DMS79 (cell line): ENCODE measurements around the gene CAPG.
"Not testable (repeated sequence)": the region's sequence is repeated elsewhere in the genome, so short reads cannot be mapped to it uniquely, and the experiment has no call there.

Source experiments
- DNase-seq: peaks from one replicate; lab custom pipeline; 2025; lab: John Stamatoyannopoulos, UW

Gene CAPG, protein sequence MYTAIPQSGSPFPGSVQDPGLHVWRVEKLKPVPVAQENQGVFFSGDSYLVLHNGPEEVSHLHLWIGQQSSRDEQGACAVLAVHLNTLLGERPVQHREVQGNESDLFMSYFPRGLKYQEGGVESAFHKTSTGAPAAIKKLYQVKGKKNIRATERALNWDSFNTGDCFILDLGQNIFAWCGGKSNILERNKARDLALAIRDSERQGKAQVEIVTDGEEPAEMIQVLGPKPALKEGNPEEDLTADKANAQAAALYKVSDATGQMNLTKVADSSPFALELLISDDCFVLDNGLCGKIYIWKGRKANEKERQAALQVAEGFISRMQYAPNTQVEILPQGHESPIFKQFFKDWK

DNA sequence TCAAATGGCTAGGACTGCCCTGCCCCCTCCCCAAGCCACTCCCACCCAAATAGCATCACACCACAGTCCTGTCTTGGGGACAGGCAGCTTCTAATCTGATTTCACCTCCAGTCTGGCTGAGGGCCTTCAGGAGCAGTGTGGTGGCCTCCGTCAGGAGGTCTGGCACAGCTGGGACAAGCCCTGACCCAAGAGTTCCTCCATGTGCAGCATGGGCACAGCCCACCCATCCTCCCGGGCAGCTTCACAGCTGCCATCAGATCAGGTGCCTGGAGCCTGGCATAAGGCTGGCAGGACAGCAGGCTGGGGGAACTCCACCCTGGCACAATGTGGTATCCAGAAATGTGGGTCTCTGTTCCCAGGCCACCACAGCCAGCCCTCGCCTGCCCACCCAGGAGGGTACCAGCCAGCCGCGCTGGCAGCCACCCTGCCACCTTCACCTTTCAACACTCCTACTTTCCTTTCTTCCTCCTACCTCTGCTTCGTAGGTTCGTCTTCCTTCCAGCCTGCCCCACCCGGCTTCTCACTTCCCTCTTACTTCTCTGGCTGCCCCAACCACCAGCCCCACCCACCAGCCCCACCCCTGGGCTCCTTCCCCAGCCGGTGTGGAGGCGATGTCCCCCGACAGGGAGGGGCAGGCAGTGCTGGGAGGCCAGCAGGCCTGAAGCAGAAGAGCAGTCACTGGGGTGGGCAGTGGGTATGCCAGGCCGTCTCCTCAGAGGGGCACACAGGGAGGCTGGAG, at the start of gene CAPG:
Gene CAPG (minus strand): TSS at position 522 of the 739 bp plus-strand sequence. CDS start 8,221 bp downstream, outside the sequence.
- no peak for DNase-seq

DNA sequence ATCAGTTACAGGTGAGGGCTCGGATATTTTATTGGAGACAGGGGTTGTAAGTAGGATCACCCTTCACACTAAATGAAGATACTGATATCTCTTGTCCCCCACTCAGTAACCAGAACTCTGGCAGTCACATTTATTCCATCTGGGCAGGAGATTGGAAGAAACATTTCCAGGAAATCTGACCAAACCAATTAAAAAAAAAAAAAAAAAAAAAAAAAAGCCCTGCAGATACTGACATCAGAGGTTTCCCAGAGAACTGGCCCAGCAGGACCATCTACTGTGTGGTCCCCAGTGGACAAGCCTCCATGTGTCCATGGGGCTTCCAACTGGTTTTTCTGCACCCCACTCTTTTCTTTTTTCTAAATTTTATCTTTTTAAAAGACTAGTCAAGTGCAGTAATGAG, 49.6 kb upstream of the CAPG start:
- no peak for DNase-seq

DNA sequence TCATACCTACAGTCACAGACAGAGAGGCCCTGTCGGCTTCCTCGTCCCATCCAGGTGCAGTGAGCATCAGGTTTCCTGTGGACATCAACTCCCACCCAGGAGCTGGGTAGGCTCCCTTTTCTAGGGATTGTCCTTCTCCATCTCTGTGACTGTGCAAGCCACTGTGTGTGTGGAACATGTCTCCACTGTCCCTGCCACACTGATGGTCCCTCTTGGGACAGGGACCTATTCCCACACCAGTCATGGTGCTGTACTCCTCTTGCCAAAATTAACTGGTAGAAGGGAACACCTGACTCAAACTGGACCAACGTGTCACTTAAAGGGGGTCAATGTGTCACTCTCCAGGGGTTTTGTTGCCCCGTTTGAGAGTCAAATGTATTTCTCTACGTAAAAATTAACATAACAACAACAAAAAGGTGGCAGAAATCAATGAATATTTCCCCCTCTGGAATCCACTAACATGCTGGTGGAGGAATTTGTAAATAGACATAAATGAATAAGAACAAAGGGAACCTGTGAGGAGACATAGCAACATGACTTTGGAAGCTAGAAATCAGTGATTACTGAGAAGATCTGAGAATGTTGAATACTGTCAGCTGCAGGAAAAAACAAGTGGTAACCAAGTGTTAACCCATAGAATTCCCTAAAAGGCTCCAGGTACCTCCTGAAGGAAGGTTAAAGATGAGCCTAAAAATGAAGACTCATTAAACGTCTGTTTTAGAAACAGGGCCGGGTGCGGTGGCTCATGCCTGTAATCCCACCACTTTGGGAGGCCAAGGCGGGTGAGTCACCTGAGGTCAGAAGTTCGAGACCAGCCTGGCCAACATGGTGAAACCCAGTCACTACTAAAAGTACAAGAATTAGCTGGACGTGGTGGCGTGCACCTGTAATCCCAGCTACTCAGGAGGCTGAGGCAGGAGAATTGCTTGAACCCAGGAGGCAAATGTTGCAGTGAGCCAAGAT, 48.7 kb upstream of the CAPG start:
- no peak for DNase-seq

- no peak for DNase-seq
Observed at GRCh38 chr2:85457877-85458316, 47.7 kb upstream of the CAPG start.

DNA sequence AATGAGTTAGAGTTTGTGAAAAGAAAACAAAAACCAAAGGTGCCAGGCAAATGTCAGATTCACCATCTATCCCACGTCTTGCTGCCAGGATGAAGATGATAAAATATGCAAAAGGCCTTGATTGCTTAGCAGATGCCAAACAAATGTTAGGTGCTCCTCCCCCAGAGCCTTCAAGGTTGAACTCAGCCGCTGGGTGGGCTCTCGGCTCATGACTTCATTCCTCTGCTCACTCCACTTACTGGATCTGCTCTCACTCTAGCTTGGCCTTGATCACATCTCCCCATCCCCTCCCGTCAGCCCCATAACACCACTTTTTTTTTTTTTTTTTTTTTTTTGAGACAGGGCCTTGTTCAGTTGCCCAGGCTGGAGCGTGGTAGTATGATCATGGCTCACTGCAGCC, 46.9 kb upstream of the CAPG start:
- no peak for DNase-seq

- DNase-seq: no peak
Observed at GRCh38 chr2:85455552-85456090, 45.5 kb upstream of the CAPG start.

GRCh38 chr2:85453571-85453970, 43.4 kb upstream of the CAPG start:
- DNase-seq: no peak

GRCh38 chr2:85452237-85452636, 42.1 kb upstream of the CAPG start:
- no peak for DNase-seq

GRCh38 chr2:85449214-85449588, 39.0 kb upstream of the CAPG start:
- DNase-seq: no peak

DNA sequence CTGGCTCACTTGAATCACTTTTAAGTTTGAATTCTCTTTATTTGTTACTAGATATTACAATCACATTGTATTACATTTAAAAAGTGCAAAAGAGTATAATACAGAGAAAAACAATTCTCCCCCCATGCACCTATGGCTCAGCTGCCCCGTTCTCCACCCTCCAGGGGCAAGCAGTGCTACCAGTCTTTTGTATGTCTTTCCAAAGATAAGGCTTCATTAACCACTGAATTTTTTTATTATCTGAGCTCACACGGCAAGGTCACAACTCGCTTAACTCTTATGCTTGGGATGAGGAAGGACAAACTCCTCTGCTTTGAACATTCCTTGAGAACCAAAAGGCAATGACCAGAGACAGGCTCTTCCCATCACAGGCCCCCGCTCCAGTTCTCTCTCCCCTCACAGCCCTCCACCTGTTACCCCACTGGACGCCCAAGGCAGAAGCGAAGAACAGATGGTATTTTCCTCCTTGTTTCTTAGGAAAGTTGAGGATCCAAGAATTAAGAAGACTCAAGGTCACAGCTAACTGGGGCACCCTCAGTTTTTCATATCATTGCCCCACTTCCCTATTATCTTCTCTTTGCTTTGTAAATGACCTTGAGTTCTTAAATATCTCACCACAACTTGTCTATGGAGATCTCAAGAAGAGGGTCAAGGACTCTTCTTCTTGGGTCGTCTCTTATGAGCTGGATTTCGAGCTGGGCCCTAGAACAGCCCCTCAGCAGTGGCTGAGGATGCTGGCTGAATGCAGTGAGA, 38.5 kb upstream of the CAPG start:
- DNase-seq: no peak

DNA sequence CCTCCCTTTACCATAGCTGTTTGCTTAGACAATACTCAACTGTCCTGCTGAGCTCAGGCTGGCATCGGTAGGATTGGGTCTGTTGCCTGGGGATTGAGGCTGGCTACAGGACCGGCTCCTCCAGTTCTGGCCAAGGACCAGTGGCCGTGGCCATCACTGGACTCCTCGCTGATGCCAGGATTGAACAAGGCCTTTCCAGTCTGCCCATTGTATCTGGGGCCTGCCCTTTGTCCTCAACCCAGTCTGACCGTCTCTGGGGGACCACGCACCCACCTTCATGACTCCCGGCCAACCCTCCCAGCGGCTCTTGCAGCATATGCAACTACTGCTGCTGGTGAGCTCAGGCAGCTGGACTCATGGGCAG, 37.0 kb upstream of the CAPG start:
- no peak for DNase-seq

DNA sequence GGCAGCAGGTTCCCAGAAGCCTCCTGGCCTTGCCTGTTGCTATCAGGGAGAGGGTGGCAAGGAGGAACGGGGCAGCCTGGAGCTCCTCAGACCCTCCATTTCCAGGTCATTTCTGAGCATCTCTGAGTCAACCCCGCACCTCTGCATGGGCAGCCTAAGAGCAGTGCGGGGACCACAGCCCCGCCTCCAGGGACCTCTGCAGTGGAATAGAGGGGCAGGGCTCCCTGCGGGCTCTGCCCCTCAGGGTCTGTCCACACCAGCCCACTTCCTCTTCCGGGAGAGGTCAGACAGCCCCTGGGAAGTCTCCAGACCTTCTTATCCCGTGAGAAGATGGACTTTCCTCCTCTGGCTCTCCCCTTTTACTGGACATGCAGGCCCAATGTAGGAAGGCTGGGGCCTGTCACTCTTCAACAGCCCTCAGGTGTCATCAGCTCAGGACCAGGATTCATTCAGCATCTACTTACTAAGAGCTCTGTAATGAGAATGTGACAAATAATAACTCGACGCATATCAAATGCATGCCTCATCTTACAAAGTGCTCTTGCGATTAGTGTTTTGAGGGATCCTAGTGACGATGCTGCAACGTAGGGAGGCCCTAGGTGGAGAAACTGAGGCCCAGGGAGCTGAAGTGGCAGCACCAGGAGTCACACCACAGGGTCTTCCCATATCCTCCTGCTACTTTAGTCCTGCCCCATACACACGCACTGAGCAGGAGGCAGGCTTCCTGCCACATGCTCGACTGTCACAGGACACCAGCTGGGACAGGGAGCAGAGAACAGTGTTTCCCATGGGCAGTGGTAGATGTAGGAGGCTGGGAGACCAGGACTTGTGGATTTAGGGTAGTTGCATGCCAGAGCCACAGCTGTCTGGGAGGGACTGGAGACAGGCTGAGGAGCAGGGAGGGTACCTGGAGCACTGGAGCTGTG, 36.4 kb upstream of the CAPG start:
- no peak for DNase-seq

DNA sequence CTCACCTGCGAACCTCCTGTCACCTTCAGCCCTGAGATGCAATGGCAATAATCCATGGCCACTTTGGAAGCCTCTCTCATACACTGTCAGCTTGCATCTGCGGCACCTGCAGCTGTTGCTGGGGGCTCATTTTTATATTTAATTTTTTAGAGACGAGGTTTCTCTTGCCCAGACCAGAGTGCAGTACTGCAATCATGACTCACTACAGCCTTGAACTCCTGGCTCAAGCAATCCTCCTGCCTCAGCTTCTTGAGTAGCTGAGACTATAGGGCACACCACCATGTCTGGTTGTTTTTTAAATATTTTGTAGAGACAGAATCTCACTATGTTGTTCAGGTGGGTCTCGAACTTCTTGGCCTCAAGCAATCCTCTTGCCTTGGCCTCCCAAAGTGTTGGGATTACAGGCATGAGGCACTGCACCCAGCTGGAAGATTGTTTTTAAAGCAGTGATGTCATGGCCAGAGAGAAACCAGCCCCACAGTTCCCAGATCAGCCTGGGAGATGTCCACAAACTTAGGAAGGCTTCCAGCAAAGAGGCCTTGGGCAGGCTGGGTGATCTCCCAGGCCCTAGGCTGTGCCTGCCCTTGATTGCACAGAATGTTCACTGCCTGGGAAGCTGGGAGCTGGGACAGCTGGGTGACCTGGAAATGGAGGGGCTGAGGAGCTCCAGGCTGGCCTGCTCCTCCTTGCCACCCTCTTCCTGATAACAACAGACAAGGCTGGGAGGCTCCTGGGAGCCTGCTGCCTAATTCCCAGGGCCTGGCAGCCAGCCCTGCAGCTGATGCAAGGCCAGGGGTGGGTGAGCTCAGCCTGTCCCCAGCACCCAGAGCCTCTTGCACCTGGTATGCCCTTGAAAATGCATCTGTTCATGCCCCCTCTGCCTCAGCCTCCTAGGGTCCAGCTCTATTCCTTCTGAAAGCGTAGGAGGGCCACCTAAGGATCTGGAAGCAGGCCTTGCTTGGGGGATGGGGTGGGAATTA, 35.4 kb upstream of the CAPG start:
- DNase-seq: peak; percentile 22

DNA sequence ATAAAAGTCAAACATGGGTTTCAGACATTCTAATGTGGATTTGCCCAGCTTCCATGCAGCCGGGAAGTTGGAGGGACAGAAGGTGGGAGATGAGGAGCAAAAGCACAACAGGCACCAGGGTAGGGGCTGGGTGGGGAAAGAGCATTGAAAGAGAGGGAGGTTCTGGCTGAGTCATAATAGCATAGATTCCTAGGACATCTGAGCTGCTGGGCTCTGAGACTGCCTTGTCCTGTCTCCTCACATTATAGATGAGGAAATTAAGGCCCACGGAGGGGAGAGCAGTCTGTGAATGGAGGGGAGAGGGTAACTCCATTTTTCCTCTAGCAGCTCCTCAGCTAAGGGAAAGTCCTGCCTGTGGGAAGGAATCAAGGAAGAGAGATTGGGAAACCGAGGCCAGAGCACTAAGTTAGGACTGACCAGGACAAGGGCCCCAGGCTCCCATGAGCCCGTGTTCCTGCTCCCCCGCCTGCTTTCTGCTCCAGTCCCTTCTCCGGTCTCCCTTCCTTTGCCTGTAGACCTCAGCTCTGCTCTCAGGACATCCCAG, 34.5 kb upstream of the CAPG start:
- DNase-seq: no peak

DNA sequence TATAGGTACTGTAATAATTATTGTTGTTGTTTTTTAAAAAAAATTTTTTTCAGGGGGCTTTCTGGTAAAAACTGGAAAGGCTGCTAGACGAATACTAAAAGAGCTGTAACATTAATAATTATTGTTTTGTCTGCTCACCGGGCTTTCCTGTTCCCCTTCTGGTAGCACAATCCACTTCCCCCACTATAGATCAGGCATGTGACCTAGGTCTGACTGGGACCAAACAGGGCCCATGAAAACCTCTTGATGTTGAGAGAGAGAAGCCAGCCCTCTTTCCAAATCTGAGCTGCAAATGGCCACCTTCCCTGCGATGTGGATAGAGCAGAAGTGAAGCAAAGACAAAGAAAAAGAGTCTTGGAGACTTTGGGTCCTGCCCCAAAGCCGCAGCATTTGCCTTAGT, 31.7 kb upstream of the CAPG start:
- DNase-seq: no peak

GRCh38 chr2:85440729-85441128, 30.6 kb upstream of the CAPG start:
- no peak for DNase-seq

DNA sequence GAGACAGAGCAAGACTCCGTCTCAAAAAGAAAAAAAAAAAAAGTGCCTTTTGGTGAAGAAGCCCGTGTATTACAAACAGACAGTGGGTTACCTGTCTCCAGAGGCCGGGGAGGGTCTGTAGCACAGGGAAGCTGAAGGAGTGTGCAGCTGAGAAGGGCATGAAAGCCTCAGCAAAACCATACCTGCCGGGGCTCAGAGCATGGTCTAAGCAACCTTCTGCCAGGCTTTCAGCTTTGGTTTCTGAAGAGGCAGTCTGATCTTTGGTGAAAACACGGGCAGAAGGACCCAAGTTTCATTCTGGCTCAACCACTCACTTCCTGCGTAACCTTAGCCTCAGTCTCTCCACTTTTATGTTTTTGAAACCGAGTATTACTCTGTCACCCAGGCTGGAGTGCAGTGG, 29.8 kb upstream of the CAPG start:
- DNase-seq: no peak

- not testable (repeated sequence) for DNase-seq
Observed at GRCh38 chr2:85439569-85439968, 29.4 kb upstream of the CAPG start.

DNA sequence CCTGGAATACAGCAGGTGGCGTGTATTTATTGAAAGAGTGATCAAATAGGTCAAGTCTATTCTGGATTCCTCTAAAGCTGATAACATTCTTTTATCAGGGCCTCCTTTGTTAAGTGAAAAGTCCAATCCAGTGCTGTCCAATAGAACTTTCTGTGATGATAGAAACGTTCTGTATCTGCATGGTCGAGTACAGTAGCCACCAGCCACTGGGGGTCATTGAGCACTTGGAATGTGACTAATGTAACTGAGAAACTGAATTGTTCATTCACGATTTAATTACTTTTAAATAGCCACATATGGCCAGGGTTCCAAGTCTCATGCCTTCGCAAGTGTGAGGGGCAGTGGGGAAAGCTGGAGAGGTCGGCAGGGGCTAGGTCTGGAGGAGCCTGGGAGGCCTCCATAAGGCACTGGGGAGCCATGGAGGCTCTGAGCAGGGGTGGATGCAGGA, 28.9 kb upstream of the CAPG start:
- no peak for DNase-seq
